Measurements from ENCODE around the gene MEOX1. TPM values are rescaled to one million over a fixed set of nuclear protein-coding genes. Genes with fewer than 3 reads are reported as not detected.
"Not testable (repeated sequence)": the region's sequence is repeated elsewhere in the genome, so short reads cannot be mapped to it uniquely, and the experiment has no call there.

The MEOX1 gene
- total RNA-seq, 1 donor = 6.0 TPM

DNA sequence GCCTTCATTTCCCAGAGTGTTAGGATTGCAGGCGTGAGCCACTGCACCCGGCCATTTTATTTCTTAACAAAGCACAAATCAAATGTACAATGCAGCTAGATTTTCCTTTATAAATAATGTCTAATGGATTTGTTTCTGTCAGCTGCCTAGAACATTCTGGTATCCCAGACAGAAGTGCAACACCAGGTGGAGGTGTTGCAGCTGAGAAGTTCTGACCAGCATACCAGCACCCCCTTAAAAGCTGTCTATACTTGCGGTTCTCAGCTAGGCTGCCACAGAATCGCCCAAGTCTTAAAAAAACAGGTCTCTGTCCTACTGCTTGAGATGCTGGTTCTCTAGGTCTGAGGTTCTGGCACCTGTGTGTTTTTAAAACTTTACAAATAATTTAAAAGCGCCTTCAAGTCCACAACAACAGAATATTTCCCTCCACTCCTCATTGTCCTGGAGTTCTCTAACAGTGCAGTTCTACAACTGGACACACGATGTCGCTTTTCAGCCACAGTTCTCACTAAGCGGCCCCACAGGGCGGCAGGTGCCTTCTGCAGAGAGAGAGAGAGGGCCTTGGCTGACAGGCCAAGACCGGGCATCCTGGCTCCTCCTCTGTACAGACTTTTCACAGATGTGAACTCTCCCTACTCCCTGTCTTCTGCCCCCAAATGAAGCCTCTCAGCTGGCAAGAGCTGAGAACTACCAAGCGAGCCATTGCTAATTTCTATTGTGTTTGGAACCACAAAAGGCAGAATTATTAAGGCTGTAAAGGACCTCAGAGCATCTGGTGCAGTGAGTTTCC, 32.6 kb upstream of the MEOX1 start:
- TF ChIP-seq, protein P1, sequence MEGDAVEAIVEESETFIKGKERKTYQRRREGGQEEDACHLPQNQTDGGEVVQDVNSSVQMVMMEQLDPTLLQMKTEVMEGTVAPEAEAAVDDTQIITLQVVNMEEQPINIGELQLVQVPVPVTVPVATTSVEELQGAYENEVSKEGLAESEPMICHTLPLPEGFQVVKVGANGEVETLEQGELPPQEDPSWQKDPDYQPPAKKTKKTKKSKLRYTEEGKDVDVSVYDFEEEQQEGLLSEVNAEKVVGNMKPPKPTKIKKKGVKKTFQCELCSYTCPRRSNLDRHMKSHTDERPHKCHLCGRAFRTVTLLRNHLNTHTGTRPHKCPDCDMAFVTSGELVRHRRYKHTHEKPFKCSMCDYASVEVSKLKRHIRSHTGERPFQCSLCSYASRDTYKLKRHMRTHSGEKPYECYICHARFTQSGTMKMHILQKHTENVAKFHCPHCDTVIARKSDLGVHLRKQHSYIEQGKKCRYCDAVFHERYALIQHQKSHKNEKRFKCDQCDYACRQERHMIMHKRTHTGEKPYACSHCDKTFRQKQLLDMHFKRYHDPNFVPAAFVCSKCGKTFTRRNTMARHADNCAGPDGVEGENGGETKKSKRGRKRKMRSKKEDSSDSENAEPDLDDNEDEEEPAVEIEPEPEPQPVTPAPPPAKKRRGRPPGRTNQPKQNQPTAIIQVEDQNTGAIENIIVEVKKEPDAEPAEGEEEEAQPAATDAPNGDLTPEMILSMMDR (IDR thresholded peaks at IDR 0.05; ENCODE audit: insufficient read depth, low read depth, low read length) = peak; percentile 97
- peak; percentile 81 for DNase-seq (ENCODE audit: low read depth)

DNA sequence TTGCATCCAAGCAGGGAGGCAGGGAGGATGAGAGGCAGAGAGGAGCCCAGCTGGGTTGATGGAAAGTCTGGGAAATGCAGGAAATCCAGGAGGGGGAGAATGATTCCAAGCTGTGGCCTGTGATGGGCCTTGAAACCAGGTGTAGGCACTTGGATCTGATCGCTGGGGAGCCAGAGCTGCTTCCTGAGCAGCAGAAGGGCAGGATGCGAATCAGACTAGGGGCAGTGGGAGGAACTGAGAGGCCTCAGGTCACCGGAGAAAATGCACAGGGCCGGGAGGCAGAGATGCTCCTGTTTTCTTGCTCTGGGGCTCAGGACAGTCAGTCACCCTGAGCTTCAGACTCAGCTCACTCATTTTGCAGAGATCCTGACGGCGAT, 29.6 kb upstream of the MEOX1 start:
- DNase-seq (ENCODE audit: low read depth) = no peak
- TF ChIP-seq, protein P1 (IDR thresholded peaks at IDR 0.05; ENCODE audit: insufficient read depth, low read depth, low read length) = no peak
- no peak overlapping the region for H3K4me3 ChIP-seq (ENCODE audit: low read depth, low read length)

More for the DNA sequence above, 32.6 kb upstream of the MEOX1 start:
- no peak overlapping the region for H3K4me3 ChIP-seq (ENCODE audit: low read depth, low read length)

DNA sequence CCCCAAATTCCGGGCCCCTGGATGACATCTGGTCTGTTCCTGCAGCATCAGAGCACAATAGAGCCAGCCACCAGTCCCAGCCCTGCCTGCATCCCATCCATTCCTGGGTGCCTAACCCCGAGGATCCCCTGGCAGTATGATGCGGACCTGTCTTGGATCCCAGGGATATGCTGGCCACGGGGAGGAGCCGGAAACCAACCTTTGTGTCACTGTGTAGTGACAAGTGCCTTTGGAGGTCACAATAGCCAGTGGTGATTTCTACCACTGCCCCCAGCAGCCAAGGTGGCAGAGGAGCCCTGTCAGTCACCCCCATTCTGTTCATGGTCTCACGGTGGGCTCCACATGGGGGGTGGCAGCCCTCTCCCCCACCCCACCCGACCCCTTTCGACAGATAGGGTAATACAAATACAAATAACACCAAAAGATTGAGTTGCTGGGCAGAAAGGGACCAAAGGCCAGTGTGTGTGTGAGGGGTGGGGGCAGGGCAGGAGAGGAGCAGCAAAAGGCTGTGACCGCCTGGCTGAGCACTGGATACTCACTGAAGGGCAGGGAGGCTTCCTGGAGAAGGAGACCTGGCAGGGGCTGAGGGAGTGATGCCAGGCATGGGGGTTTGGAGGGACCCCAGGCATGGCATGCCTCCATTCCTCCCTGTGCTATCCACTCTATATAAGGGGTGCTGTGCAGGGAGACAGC, 29.0 kb upstream of the MEOX1 start:
- TF ChIP-seq, protein P1 (IDR thresholded peaks at IDR 0.05; ENCODE audit: insufficient read depth, low read depth, low read length) = no peak
- no peak overlapping the region for H3K4me3 ChIP-seq (ENCODE audit: low read depth, low read length)
- DNase-seq (ENCODE audit: low read depth) = no peak

DNA sequence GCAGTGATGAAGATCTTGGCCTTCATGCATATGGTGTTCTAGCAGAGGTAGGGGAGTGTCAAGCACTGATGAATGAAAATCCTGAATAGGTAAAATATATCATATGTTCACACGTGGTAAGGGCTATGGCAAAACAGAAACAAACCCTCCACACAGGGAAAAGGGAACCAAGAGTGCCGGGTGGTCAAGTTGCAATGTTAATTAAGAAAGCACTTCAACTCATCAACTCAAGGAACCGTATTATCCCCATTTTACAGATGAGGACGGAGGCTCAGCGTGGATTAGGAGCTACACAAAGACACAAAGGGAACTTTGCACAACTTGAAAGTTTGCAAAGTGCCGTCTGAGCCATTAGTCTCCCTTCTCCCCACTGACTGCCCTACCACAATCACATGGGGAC, 28.1 kb upstream of the MEOX1 start:
- H3K4me3 ChIP-seq (ENCODE audit: low read depth, low read length) = no peak overlapping the region
- no peak for DNase-seq (ENCODE audit: low read depth)
- TF ChIP-seq, protein P1 (IDR thresholded peaks at IDR 0.05; ENCODE audit: insufficient read depth, low read depth, low read length) = no peak

DNA sequence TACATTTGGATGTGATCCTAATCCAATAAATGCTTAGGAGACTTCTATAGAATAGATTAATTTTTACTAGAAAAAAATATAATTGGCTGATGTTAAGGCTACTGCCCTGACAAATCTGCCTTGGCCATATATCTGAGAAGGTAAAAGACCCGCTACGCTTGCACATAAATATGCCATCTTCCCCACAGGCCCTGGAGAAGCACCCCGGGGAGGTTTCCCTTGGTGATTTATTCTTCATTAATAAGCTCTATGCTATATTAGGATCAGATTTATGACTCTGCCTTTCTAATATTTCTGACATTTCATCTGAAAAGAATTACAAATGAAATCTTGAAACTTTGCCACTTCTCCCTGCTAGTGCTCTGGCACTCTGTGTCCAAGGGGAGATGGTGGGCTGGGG, 27.4 kb upstream of the MEOX1 start:
- no peak overlapping the region for H3K4me3 ChIP-seq (ENCODE audit: low read depth, low read length)
- TF ChIP-seq, protein P1 (IDR thresholded peaks at IDR 0.05; ENCODE audit: insufficient read depth, low read depth, low read length) = no peak
- DNase-seq (ENCODE audit: low read depth) = no peak

DNA sequence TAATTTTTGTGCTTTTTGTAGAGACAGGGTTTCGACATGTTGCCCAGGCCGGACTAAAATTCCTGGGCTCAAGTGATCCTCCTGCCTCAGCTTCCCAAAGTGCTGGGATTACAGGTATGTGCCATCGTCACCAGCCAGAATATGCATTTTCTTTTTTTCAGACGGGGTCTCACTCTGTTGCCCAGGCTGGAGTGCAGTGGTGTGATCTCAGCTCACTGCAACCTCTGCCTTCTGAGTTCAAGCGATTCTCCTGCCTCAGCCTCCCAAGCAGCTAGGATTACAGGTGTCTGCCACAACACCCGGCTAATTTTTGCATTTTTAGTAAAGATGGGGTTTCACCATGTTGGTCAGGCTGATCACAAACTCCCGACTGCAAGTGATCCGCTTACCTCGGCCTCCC, 25.2 kb upstream of the MEOX1 start:
- DNase-seq (ENCODE audit: low read depth); H3K4me3 ChIP-seq (ENCODE audit: low read depth, low read length): not testable (repeated sequence)

DNA sequence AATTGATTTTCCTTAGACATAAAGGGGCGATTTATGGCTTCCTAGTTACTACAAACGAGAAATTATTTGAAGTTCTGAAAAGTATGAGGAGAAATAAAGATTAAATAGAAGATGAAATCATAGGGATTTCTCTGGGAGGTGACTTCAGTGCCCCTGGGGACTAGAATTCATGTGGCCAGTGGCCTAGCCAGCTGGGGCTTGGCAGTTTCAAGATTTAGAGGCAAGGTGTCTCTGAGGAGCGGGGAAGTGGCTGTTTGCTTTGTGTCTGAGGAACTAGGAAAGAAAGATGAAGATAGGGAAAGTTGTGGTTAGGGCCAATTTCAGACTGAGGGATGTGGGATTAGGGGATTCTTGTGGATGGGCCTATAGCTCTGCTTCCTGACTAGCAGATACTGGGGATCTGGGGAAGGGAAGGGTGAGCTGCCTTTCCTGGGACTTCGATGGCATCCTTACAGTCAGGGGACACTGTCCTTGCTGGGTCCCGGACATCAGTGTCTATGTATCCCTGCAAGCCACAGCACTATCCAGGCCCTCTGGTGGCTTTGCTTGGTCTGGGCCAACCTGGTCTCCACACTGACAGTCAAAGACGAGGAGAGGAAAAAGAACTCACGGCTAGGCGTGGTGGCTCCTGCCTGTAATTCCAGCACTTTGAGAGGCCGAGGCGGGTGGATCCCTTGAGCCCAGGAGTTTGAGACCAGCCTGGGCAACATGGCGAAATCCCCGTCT, 22.4 kb upstream of the MEOX1 start:
- TF ChIP-seq, protein P1 (IDR thresholded peaks at IDR 0.05; ENCODE audit: insufficient read depth, low read depth, low read length) = no peak
- no peak overlapping the region for H3K4me3 ChIP-seq (ENCODE audit: low read depth, low read length)
- no peak for DNase-seq (ENCODE audit: low read depth)
